Fibroblast of lung (primary cell): ENCODE results near the gene SMC3.

Source experiments
- EZH2 ChIP-seq: IDR thresholded peaks from 2 replicates; pipeline ENCODE4 v1.5.1; 2012; ENCODE audit warnings: low read length, control low read depth, mild to moderate bottlenecking; ENCODE audit errors: missing control alignments
- TF ChIP-seq, protein P1 (sequence below), 2 donors: IDR thresholded peaks in 1 of 2; conservative IDR thresholded peaks in 1 of 2; 1 replicate in 1 of 2; 2 replicates in 1 of 2; pipeline ENCODE4 v1.5.1; 2011 to 2012; ENCODE audit warnings: low read length in 2 of 2, control low read depth in 1 of 2, inconsistent platforms in 1 of 2, low read depth in 1 of 2, mild to moderate bottlenecking in 1 of 2

DNA sequence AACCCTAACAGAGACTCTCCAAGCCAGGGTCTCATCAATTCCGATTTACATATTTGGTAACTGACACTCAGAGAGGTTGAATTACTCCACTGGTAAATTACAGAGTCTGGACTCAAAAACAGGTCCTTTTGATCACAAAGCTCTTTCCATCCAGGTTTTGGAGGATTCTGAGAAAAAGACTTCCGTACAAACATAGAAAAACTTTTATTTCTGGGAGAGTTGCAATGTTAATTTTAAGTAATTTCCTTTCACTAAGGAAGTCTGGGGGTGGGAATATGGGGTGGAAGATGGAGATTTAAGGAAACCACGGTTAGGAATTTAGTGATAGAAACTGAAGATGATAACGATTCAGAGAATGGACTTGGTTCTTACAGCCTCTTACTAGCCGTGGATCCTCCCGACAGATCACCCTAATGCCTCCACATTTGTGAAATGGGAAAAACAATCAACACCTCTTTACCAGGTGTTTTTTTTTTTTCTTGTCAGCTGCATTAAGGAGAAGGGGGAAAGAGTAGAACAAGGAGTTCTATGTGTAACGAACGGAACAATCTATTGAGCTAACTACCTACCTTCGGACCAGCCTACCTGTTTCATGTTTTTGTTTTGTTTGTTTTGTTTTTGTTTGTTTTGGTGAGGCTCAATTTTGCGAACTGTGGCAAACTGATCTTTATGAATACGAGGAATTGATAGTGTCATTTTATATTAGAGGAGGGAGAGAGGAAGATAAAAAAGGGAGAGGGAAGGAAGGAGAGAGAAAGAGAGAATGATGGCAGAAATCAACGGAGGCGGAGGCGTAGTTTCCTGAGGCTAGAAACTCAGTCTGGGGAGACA is 74.9 kb downstream of the SMC3 start:
- TF ChIP-seq, protein P1, sequence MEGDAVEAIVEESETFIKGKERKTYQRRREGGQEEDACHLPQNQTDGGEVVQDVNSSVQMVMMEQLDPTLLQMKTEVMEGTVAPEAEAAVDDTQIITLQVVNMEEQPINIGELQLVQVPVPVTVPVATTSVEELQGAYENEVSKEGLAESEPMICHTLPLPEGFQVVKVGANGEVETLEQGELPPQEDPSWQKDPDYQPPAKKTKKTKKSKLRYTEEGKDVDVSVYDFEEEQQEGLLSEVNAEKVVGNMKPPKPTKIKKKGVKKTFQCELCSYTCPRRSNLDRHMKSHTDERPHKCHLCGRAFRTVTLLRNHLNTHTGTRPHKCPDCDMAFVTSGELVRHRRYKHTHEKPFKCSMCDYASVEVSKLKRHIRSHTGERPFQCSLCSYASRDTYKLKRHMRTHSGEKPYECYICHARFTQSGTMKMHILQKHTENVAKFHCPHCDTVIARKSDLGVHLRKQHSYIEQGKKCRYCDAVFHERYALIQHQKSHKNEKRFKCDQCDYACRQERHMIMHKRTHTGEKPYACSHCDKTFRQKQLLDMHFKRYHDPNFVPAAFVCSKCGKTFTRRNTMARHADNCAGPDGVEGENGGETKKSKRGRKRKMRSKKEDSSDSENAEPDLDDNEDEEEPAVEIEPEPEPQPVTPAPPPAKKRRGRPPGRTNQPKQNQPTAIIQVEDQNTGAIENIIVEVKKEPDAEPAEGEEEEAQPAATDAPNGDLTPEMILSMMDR (conservative IDR thresholded peaks at IDR 0.05 in 1 of 2, IDR thresholded peaks at IDR 0.05 in 1 of 2; ENCODE audit: low read depth in 1 of 2, low read length in 2 of 2) = no peak
- peak; percentile 5 for TF ChIP-seq EZH2
